GM13976 (cell line): Measurements from ENCODE around the gene FJX1.

ENCODE experiments used
- DNase-seq: peaks from one replicate; pipeline ENCODE4 v3.0.0; 2012; ENCODE audit warnings: low spot score
- in situ Hi-C: fragments of 300-500 bp; cut with MboI; formaldehyde crosslinking; loops from one replicate; pipeline ENCODE4 v1.12.0; 2022; ENCODE audit warnings: low sequenced_read_pairs, mixed read lengths, inconsistent platforms; ENCODE audit not compliant: unreplicated experiment
- TF ChIP-seq, protein P1 (sequence below): IDR thresholded peaks from 2 replicates; pipeline ENCODE4 v1.5.1; 2012; ENCODE audit warnings: borderline replicate concordance, mild to moderate bottlenecking; ENCODE audit not compliant: insufficient read depth; ENCODE audit errors: extremely low read depth, missing control alignments, control extremely low read depth

The FJX1 gene

DNA sequence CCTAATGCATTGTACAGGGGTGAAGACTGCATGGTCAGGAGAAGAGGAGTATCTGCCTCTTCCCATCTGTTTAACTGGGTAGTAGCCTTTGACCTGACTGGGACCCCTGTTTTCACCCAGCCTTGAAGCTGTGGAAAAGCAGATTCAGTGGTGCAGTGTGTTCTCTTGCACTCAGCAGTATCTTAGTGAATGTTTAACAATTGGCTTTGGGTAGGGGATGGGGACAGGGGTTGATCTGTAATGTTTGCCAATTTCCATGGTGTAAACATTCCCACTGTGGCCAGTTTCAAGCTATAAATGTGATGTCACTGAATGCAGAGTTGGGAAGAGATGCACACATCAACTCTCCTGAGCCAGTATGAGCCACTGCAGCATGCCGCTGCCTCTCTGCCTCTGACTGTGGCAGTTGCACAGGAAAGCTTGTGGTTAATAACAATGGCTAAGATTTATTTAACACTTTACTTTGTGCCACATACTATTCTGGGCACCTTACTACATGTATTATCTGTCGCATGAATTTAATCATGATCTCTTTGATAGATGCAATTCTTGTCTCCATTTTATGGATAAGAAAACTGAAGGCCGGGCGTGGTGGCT, 15.7 kb downstream of the FJX1 start:
- in situ Hi-C loops = no loop called here
- TF ChIP-seq, protein P1, sequence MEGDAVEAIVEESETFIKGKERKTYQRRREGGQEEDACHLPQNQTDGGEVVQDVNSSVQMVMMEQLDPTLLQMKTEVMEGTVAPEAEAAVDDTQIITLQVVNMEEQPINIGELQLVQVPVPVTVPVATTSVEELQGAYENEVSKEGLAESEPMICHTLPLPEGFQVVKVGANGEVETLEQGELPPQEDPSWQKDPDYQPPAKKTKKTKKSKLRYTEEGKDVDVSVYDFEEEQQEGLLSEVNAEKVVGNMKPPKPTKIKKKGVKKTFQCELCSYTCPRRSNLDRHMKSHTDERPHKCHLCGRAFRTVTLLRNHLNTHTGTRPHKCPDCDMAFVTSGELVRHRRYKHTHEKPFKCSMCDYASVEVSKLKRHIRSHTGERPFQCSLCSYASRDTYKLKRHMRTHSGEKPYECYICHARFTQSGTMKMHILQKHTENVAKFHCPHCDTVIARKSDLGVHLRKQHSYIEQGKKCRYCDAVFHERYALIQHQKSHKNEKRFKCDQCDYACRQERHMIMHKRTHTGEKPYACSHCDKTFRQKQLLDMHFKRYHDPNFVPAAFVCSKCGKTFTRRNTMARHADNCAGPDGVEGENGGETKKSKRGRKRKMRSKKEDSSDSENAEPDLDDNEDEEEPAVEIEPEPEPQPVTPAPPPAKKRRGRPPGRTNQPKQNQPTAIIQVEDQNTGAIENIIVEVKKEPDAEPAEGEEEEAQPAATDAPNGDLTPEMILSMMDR = no peak
- no peak for DNase-seq

DNA sequence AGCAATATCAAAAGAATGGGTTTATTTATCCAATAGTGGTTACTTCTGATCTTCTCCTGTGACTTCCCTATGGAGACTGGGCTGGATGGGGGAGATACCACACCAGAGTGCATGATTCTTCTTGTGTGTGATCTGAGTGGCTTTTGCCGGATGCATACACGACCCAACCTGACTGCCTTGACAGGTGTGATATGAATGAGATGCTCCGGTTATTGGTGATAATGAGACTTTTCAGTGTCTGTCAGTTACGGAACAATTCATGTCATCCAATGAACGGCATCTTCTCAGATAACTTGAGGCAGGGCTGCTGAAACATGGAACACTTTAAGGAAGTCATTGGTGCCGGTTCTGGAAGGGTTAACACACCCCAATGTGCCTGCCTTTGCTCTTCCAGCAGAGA, 17.7 kb downstream of the FJX1 start:
- TF ChIP-seq, protein P1 = no peak
- in situ Hi-C loops = no loop called here

DNA sequence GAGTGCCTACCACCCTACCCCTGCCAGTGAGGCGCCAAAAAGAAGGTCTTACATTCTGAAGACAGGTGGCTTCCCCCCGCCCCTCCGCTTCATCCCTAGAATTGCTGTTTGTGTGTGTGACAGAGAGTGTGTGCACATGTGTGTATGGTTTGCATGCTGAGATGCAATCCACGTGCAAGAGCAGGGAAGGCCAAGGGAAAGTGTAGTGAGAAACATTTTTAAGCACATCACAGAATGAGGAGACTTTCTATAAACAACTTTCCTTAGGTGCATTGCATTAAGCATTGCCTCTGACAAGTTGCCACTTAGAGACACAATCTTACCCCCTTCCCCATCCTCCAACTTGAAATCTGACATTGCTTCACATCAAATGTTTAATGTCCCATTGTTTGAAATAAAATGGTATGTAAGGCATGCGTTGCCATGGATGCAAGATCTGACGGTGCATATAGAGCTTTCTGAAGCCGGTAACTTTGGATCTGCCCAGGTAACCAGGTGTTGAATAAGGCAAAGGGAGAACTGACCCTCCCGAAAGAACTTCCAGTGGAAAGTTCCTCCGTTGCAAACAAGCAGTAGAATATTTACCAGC, 21.4 kb downstream of the FJX1 start:
- TF ChIP-seq, protein P1 = no peak
- in situ Hi-C loops = no loop called here
- no peak for DNase-seq

More for the DNA sequence above, 17.7 kb downstream of the FJX1 start:
- DNase-seq = no peak

DNA sequence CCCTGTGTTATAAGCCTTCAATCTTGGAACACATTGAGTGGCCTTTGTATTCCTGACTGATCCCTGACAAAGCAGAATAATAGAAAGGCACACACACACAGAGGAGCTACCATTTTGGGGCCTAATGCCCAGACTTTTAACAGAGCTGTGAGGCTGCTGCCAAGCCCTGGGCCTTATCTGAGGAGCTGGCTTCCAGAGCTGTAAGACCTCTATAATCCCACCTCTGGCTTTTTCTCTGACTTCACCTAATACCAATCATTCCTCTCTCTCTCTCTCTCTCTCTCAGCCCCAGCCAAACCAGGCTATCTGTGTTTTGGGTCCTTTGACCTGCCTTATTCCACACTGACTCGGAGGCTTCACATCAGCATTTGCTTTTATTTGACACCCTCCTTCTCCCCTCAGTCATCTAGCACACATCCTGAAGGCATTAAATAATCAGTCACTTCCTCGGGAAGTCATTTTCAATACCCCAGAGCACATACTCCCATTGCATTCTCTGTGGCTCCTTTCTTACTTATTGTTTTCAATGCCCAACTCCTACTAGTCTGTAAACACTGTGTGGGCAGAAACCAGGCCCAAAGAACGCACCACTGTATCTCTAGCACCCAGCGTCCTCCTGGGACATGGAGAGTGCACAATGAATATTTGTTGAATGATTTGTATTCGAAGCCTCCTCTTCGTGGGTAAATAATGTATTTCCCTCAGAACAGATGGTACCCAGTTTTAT, 23.1 kb downstream of the FJX1 start:
- no peak for DNase-seq
- TF ChIP-seq, protein P1 = no peak
- in situ Hi-C loops = no loop called here

DNA sequence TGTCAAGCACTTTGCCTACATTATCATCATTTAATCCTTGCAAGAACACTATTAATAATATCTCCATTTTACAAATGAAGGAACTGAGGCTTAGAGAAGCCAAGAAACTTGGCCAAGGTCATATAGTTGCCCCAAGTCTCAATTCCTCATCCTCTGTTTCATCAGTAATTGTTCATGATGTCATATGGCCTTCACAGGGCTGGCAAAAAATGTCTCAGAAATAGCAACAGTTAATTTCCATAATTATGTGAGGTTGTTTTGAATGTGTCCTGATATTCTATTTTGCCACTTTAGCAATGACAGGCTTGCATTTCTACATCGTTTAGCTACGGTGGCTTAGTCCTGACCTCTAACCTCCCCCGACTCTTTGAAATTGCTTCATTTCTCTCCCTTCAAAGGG, 23.7 kb downstream of the FJX1 start:
- DNase-seq = no peak
- in situ Hi-C loops = no loop called here
- TF ChIP-seq, protein P1 = no peak

DNA sequence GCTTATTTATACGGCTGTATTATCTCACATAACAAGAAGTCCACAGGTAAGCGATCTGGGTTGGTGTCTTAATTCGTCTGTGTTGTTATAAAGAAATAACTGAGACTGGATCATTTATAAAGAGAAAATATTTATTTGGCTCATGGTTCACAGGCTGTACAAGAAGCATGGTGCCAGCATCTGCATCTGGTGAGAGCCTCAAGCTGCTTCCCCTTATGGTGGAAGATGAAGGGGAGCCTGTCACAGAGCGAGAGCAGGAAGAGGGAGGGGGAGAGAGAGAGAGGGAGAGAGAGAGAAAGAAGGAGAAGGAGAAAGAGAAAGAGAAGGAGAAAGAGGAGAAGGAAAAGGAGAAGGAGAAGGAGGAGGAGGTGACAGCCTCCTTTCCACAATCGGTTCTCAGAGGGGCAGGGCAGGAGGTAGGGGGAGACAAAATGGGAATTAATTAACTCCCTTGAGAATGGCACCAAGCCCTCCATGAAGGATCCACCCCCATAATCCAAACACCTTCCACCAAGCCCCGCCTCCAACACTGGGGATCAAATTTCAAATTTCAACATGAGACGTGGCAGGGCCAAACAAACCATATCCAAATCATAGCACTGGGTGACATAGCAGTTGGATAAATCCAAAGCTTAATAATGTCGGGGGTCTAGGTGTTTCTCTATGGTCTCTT, 29.3 kb downstream of the FJX1 start:
- TF ChIP-seq, protein P1 = no peak
- in situ Hi-C loops = no loop called here
- DNase-seq = no peak
